ENCODE data around the gene STK38. TPM values are rescaled to one million over a fixed set of nuclear protein-coding genes. Genes with fewer than 3 reads are reported as not detected.

Gene STK38
- total and polyA plus RNA-seq, 2 of the 8 experiments (the other 6 are each of a cell fraction or from before 2014, with no cell fraction given): 8.1 to 19.8 TPM

- CTCF ChIA-PET (ENCODE audit: partially characterized antibody): interaction anchor here (0.9 to 1.0 kb wide), 2 partner anchors 29 to 64 kb away, joined by 5 to 6 read pairs; no protein-coding TSS in a partner anchor
- POLR2A ChIA-PET (ENCODE audit: partially characterized antibody): interaction anchor here (1.5 kb wide), 1 partner anchor 83 kb away, joined by 5 read pairs; no protein-coding TSS in a partner anchor
- WGBS, 2 experiments (ENCODE audit: extremely low coverage in 1 of 2, insufficient coverage in 1 of 2, insufficient read length in 1 of 2, insufficient replicate concordance in 2 of 2, low coverage in 1 of 2, low lambda C conversion rate in 2 of 2, missing lambda C conversion rate in 1 of 2): 87% methylated on average over 6 of the region's 8 CpGs; no CpG with 5 or more reads in 1 of the 2 experiments
Measured at GRCh38 chr6:36514554-36515456, 32.5 kb downstream of the STK38 start.

More at GRCh38 chr6:36514554-36515456, 32.5 kb downstream of the STK38 start:
- Histone ChIP-seq H4K5ac (ENCODE audit: insufficient read length, low read depth, low read length) (no peak overlapping the region), H3K9me3 (ENCODE audit: insufficient read depth in 2 of 2, low read depth in 1 of 2, low read length in 1 of 2) (peaks cover 5 to 7% of the 10 kb centered on the region in 2 experiments; a peak in 3 of 4 replicates), H3K4me1 (replicated peaks in 1 of 4; ENCODE audit: control insufficient read depth in 3 of 4, insufficient read depth in 4 of 4, low read length in 3 of 4) (no peaks in the 10 kb centered on the region), H3K9ac (replicated peaks in 1 of 4; ENCODE audit: extremely low read depth in 1 of 4, low read depth in 3 of 4, low read length in 3 of 4) (no peak overlapping the region), H4K91ac (replicated peaks; ENCODE audit: insufficient read length, low read length) (no peak overlapping the region), H3K79me2 (ENCODE audit: control insufficient read depth in 1 of 2, insufficient read depth in 2 of 2, low read length in 2 of 2) (no peaks in the 10 kb centered on the region), H2BK20ac (ENCODE audit: low read length) (no peak overlapping the region), H3K56ac (replicated peaks; ENCODE audit: insufficient read length, low read depth, low read length) (no peak overlapping the region), H3K14ac (ENCODE audit: insufficient read length) (no peak overlapping the region), H3K18ac (ENCODE audit: extremely low read depth, low read length) (no peak overlapping the region), H3K36me3 (ENCODE audit: control insufficient read depth in 2 of 4, insufficient read depth in 4 of 4, low read length in 3 of 4) (peaks cover 3 to 40% (median 14%) of the 10 kb centered on the region in 4 experiments), H3K79me1 (ENCODE audit: low read depth, low read length) (no peaks in the 10 kb centered on the region), H4K8ac (ENCODE audit: extremely low read depth, insufficient read depth, low read length) (no peak overlapping the region), H3K4me2 (ENCODE audit: insufficient read depth in 1 of 2, low read depth in 2 of 2, low read length in 2 of 2) (no peak overlapping the region), H3K23ac (ENCODE audit: insufficient read length) (no peak overlapping the region), H3K27me3 (replicated peaks in 1 of 4; ENCODE audit: control insufficient read depth in 3 of 4, extremely low read depth in 1 of 4, insufficient read depth in 3 of 4, low read length in 3 of 4) (no peaks in the 10 kb centered on the region), H2AK5ac (ENCODE audit: low read depth, low read length) (no peak overlapping the region), H2BK120ac (replicated peaks; ENCODE audit: low read depth, low read length) (no peak overlapping the region), H2BK15ac (ENCODE audit: low read length) (no peak overlapping the region), H3K4me3 (ENCODE audit: extremely low read depth in 1 of 4, insufficient read depth in 2 of 4, low read depth in 3 of 4, low read length in 4 of 4) (no peak overlapping the region), H2BK5ac (ENCODE audit: low read depth, low read length) (no peak overlapping the region), H2BK12ac (ENCODE audit: low read depth, low read length) (no peak overlapping the region), H3K27ac (ENCODE audit: low read depth, low read length) (no peak overlapping the region), H3K4ac (replicated peaks; ENCODE audit: insufficient read length, low read depth, low read length) (no peak overlapping the region), H3K23me2 (ENCODE audit: low read depth, low read length) (no peaks in the 10 kb centered on the region), H4K20me1 (replicated peaks in 1 of 2; ENCODE audit: control insufficient read depth in 1 of 2, insufficient read depth in 2 of 2, low read length in 2 of 2) (no peaks in the 10 kb centered on the region), H2AFZ (ENCODE audit: low read length) (no peak overlapping the region)
- no peak for TF ChIP-seq SP2 (IDR thresholded peaks at IDR 0.05; ENCODE audit: low read length)
- no peak for TF ChIP-seq SP1 (IDR thresholded peaks at IDR 0.05; ENCODE audit: low read depth, low read length)
- TF ChIP-seq RBBP5 (IDR thresholded peaks at IDR 0.05; ENCODE audit: borderline replicate concordance, low read depth, low read length): no peak
- TF ChIP-seq SIN3A (conservative IDR thresholded peaks at IDR 0.05 in 1 of 2, IDR thresholded peaks at IDR 0.05 in 1 of 2; ENCODE audit: low read depth in 1 of 2, low read length in 2 of 2): no peak
- no peak for TF ChIP-seq ATF3 (IDR thresholded peaks at IDR 0.05; ENCODE audit: insufficient read depth, low read depth, low read length)
- FAIRE-seq: no peak
- DNase-seq (ENCODE audit: low read depth in 1 of 2, low spot score in 2 of 2): no peak

Data from H1 (cell line).